SK-N-SH treated with all-trans-retinoic acid at 6 μM for 48 hours (cell line): ENCODE measurements around the gene KLF15.

Experiments
- OSR1 ChIP-seq: fragments of 250-450 bp; sonication (Bioruptor Pico); IDR thresholded peaks from 2 replicates; pipeline ENCODE4 v1.8.0; 2022; ENCODE audit warnings: moderate library complexity, mild to moderate bottlenecking, inconsistent platforms
- PPARA ChIP-seq: fragments of 250-450 bp; sonication (Bioruptor Pico); IDR thresholded peaks from 2 replicates; pipeline ENCODE4 v1.5.0; 2020; ENCODE audit warnings: mild to moderate bottlenecking, borderline replicate concordance
- TF ChIP-seq, protein P1 (sequence below): fragments of 250-450 bp; sonication (Bioruptor Pico); IDR thresholded peaks from 2 replicates; pipeline ENCODE4 v1.8.0; 2020; ENCODE audit warnings: mild to moderate bottlenecking, moderate library complexity, borderline replicate concordance

GRCh38 chr3:126375835-126376331, 18.7 kb upstream of the KLF15 start:
- TF ChIP-seq PPARA (no peak), OSR1 (CRISPR knock-in tag) (no peak)
- TF ChIP-seq, protein P1, sequence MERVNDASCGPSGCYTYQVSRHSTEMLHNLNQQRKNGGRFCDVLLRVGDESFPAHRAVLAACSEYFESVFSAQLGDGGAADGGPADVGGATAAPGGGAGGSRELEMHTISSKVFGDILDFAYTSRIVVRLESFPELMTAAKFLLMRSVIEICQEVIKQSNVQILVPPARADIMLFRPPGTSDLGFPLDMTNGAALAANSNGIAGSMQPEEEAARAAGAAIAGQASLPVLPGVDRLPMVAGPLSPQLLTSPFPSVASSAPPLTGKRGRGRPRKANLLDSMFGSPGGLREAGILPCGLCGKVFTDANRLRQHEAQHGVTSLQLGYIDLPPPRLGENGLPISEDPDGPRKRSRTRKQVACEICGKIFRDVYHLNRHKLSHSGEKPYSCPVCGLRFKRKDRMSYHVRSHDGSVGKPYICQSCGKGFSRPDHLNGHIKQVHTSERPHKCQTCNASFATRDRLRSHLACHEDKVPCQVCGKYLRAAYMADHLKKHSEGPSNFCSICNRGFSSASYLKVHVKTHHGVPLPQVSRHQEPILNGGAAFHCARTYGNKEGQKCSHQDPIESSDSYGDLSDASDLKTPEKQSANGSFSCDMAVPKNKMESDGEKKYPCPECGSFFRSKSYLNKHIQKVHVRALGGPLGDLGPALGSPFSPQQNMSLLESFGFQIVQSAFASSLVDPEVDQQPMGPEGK (CRISPR knock-in tag): no peak
